Hepatocyte (in vitro differentiated cells): ENCODE measurements around the gene CHST8.

Source experiments
- CTCF ChIP-seq: fragments of 200-600 bp; sonication (generic); IDR thresholded peaks from 2 replicates; pipeline ENCODE4 v1.5.1; 2016; ENCODE audit warnings: antibody characterized with exemption, mild to moderate bottlenecking; ENCODE audit not compliant: poor library complexity
- EZH2 ChIP-seq: fragments of 200-600 bp; sonication (generic); IDR thresholded peaks from 2 replicates; pipeline ENCODE4 v1.6.1; 2016; ENCODE audit warnings: antibody characterized with exemption, mild to moderate bottlenecking, borderline replicate concordance

- TF ChIP-seq CTCF (no peak), EZH2 (no peak)
Observed at GRCh38 chr19:33681081-33681680, 59.4 kb downstream of the CHST8 start.
